HuH-7 (cell line): ENCODE results near the gene CRYZL1.
"Not testable (repeated sequence)": the region's sequence is repeated elsewhere in the genome, so short reads cannot be mapped to it uniquely, and the experiment has no call there.

Experiments used
- DNase-seq: peaks from one replicate; pipeline ENCODE4 v3.0.0; 2011; ENCODE audit warnings: low spot score

Gene CRYZL1

DNA sequence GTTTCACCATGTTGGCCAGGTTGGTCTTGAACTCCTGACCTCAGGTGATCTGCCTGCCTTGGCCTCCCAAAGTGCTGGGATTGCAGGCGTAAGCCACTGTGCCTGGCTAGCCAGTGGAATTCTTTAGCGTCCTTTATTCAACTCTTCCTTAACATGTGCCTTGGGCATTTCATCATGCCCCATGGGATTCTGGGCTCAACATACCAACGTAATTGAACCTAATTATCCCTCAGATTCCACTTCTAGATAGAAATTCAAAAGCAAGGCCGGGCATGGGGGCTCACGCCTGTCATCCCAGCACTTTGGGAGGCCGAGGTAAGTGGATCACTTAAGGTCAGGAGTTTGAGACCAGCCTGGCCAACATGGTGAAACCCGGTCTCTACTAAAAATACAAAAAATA is 15.4 kb downstream of the CRYZL1 start:
- DNase-seq: not testable (repeated sequence)

DNA sequence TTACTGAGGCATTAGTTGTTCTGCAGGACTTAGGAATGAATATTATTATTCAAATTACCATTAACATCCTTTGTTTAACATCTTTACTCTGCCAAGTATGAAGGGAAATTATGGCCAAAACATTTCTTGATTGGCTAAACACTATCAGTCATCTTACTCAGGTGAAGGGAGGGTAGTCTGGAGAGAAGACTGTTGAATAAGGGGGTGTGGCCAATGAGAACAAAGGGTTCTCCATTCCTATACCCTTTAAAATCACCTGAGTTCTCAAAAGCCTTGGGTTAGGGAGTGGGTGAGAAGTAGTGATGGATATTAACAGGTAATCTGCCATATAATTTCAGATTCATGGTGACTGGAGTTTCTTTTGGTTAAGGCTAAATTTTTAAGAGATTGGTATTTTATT is 19.3 kb downstream of the CRYZL1 start:
- DNase-seq: no peak

DNA sequence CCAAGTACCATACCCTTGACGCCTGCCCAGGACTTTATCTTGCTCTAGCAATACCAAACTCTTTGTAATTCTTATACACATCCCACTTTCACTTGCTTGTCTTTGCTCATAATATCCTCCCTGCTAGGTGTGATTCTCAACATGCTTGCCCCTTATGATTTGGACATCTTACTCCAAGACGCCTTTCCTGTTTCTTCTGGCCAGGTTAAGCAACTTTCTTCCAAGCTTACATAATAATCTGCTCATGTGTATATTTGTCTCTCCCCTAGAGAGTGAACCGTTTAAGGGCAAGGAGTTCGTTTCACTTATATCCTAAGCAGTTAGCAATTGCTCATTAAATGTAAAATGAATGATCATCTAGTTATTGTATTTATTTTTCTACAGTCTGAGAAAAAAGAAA is 21.8 kb downstream of the CRYZL1 start:
- DNase-seq: no peak

DNA sequence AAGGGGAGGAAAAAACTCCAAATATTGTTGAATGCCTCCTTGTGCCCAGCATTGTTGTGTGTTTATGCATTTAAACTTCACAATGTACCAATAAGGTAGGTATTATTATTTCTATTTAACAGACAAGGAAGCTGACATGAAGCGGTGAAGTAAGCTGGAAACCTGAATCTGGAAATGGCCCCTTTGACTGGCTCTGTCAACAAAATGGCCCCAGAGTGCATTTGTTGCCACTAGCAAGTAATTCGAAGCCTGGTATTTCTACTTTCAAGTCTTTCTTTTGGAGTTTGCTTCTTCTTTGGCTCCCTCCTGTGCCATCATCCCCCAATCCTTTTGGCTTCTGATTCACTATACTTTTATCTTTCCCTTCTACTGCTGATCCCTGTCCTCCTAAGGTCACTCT is 23.1 kb downstream of the CRYZL1 start:
- DNase-seq: no peak

DNA sequence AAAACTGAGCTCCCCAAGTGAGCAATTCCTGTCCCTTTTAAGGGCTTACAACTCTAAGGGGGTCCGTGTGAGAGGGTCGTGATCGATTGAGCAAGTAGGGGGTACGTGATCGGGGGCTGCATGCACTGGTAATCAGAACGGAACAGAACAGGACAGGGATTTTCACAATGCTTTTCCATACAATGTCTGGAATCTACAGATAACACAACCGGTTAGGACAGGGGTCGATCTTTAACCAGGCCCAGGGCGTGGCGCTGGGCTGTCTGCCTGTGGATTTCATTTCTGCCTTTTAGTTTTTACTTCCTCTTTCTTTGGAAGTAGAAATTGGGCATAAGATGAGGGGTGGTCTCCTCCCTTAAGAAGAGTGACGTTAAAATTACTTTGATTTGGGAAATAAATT is 24.0 kb downstream of the CRYZL1 start:
- DNase-seq: not testable (repeated sequence)

DNA sequence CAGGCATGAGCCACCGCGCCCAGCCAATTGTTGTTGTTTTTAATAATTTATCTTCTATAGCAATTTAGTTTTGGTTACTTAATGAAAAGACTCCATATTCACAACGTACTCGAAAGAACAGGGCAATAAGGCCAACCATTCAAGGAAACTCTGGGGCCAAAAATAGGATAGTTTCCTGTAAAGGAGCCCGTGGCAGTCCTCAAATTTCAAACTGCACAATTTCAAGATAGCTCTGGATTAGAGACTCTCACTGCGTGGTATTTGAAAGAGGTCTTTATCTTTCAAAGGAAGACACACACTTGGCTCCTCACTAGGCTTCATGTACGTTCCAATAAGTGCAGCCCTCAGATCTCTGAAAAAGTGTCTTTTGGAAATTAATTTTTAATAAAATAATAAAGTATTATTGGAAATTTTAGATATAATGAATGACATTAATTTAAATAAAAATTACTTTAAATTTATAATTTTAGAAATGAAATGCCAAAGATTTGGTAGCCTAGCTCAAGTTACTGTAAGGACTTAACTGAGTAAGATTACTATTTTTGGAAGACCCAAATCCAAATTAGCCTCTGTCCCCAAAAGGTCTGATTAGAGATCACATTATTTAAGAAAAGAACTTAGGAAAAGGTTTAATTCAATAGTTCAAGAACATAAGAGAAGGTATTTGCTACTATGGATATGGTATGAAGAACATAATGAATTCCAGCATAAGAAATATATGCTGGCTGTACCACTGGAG is 30.4 kb downstream of the CRYZL1 start:
- no peak for DNase-seq

DNA sequence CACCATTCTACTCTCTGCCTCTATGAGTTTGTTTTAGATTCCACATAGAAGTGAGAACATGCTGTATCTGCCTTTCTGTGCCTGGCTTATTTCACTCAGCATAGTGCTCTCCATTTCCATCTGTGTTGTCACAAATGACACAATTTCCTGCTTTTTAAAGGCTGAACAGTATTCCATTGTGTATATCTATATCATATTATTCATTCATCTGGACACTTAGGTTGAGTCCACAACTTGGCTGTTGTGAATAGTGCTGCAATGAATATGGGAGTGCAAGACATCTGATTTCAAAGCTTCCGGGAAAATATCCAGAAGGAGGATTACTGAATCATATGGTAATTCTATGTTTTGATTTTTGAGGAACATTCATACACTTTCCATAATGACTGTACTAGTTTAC is 33.0 kb downstream of the CRYZL1 start:
- no peak for DNase-seq

DNA sequence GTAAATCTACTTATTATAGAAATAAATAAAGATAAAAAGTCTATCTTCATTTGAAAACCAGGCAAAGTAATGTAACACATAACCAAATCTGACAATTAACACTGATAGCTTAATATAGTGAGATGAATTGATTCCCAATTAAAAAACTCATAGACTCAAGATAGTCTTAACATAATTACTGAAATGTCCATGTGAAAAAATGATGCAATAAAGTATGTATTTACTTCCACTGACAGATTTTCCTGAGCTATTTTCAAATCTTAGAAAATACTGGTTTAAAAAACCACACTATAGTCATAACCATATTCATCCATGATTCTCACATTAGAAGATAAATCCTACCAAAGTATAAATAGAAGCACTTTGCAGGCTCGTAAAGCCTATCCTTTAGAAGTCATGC is 43.5 kb downstream of the CRYZL1 start:
- DNase-seq: no peak

DNA sequence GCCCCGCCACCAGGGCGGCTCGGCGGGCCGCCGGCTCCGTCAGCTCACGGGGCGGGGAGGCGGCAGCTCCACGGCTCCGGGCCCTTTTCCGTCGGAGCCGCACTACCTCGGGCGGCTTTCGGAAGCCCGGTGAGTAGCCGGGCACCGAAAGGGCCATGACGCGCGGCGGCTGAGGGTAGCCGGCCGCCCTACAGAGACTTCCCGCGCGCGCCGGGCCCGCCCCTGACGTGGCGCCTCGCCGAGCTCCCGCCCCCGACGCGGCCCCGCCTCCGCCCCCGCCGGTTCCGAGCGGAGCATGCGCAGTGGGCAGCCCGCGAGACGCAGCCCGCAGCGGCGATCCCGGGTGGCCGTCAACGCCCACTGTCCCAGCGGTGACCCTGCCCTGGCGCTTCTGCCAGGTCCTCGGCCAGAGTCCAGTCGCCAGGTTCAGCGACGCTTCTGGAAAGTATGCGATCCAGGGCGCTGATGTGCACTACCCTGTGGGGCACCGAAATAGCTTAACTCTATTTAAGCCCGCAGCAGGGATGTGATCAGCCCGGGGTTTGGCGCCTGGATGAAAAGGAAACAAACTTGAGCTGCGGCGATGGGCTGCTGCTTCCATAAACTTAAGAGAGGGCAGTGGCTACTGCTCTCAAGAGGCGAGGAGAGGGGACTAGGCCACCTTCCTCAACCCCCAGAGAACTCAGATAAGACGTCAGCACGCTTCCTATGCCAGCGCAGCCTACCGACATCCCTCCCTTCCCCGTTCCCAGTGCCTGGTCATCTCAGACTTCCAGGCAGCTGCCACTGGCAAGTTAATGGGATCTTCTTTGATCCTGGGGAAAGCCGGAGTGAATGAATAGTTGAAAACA is 52.8 kb downstream of the CRYZL1 start, which contains the start of gene DONSON:
Gene DONSON, minus strand, starts transcription at position 200 of the 851 bp plus-strand sequence. Its CDS starts 43 bp downstream, at position 157.
- peak; percentile 88 for DNase-seq

DNA sequence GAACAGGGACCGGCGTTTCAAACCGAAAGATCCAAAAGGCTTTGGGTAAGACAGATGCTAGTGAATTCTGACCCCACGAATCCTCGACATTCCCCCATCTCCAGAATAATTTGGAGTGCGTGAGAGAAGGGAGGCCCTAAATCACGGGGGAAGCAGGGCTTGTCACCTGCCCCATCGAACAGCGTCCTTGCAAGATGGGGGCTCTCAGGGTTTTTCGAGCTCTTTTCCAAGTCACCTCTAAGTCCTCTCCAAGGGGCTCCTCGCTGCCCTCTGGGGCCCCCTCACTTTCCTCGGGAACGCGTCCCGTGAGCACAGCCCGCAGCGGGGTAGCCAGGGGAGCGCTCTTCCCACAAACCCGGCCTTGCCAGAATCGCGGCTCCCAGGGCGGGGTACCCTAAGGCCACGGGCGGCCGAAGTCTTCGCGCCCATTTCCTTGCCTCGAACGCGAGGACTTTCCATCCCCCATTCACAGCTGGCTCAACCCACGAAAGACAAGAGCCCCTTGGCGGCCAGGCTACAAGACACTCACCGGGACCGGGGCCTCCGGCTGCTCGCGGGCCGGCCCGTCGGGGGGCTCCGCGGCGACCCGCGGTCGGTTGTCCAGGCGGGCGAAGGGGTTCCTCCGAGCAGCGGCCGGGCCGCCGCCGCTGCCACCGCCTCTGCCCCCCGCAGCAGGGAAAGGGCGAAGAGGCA is 53.6 kb downstream of the CRYZL1 start:
- DNase-seq: peak; percentile 20

DNA sequence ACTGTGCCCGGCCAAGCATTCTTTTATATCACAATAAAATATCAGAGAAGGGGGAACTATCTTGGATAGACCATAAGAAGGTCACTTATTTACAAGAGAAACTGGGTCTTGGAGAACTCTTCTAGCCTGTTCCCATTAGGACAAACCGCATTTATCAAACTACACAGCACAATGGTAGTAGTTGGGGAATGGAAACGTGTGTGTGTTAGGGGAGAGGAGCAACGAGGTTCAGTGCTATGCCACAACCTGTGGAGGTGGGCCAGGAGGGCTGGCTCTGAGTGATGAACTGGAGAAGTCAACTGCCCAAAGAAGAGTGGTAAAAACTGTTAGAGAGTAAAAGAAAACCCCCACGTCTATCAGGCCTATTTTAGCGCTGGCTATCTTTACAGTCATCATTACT is 54.6 kb downstream of the CRYZL1 start:
- DNase-seq: no peak

DNA sequence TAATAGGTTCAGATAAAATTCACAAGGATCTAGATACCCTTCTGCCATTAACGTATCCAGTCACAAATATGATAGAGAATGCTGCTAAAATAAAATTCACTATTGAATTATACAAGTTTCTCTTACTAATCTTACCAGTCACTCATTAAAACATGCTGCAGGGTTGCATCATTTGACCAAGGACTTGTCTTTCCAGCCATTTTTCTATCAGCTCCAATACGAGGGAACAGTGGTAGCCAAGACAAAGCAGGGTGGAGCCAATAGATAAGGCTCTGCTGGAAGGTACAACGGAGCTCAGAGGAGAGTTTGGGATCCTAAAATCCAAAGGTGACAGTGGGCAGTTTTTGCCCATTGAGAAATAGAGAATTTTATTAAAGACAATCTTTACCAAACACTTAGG is 57.1 kb downstream of the CRYZL1 start:
- no peak for DNase-seq

DNA sequence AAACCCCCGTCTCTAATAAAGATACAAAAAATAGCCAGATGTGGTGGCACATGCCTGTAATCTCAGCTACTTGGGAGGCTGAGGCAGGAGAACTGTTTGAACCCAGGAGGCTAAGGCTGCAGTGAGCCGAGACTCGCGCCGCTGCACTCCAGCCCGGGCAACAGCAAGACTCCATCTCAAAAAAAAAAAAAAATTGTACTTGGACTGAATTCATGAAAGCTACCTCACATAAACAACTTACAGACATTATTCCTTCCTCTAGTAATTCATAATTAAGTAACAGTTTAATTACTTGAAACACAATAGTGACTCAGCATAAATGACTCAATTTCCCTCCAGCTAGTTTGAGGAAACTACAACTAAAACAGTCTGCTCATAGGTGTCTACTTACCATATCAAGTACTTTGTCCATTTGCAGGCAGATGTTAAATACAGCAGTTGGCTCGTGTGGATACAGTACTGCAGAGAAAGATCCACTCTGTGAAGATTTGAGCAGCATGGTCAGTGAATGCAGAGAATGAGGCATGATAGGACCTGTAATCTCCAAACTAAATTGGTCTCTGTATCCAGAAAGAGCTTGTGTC is 62.5 kb downstream of the CRYZL1 start:
- no peak for DNase-seq

DNA sequence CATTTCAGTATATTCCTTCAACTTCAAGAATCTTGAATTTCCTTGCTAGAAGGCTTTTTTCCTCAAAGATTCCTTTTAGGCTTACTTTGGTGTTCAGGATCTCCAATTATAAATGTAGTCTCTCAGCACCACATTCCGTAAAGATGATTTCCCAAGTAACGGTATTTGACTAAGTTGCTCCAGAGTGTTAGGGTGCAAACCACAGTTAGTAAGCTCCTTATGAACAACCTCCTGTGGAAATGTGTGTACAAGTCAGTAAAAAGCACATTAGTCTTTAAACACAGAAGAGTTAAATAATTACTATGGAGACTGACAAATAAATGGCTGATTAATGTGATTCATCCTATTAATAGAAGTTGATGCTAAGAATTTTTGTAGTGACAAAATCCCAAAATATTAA is 63.3 kb downstream of the CRYZL1 start:
- DNase-seq: no peak

DNA sequence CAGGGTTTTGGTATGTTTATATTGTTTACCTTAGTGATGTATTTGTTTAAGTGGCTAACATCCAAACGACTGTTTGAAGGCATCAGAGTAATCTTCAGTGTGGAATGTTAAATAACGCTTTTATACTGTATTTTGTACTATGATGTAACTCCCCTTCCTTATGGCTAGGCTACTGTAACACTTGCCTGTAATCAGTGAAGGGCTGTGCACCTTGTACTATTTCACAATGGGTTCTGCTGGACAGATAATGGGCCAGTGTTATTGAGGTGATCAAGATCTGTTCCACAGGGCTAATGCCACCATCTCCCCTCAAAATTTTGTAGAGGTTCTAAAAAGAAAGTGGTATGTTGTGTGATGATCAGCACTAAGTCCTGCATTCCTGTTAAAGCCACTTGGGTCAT is 64.8 kb downstream of the CRYZL1 start:
- not testable (repeated sequence) for DNase-seq

DNA sequence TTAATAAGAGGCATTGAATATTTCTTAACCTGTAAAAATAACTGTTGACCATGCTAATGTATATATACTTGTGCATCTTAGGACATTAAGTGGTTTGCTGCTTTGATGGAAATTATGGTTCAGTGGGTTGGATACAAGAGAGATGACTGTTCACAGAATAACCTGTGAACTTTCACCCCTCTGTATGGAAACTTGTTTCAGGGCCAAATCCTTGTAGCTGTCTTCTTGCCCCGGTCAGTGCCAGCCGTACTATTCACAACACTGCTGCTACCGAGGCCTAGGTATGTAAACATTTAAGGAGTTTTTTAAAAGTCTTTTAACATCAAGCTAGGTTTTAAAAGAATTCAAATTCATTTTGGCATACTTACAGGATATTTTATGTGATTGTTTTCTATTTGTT is 69.2 kb downstream of the CRYZL1 start:
- no peak for DNase-seq

DNA sequence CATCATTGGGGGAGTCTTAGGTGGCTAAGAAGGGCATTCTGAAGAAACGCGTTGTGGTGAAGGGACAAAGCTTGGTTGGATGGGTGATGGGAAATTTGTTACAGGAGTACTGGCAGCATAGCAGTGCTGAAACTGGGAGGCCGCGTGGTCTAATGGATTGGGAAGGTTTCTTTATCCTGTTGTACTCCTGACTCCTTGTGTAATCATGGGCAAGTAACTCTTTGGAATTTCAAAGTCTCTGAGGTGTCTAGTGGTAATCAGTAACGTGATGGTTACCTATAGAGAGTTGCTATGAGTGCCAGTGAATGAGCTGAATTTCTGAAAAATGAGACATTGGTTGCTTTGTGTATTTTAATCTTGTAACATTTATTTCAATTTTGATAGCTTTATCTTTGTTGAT is 71.5 kb downstream of the CRYZL1 start:
- DNase-seq: no peak

DNA sequence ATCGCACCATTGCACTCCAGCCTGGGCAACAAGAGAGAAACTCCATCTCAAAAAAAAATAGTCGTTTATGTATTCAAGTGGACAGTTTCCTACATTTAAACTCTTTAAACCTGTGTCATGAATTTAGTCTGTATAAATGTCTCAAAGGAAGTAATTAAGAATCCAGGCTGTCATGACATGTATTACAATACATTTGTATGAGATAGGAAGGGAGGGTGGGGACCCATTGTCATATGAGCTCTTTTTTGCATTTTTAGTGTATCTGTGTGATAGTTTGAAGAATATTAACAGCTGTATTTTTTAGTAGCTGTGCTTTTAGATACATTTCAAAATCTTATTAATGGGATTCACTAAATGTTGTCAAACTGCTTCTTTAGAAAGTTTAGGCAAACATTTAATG is 73.1 kb downstream of the CRYZL1 start:
- no peak for DNase-seq

DNA sequence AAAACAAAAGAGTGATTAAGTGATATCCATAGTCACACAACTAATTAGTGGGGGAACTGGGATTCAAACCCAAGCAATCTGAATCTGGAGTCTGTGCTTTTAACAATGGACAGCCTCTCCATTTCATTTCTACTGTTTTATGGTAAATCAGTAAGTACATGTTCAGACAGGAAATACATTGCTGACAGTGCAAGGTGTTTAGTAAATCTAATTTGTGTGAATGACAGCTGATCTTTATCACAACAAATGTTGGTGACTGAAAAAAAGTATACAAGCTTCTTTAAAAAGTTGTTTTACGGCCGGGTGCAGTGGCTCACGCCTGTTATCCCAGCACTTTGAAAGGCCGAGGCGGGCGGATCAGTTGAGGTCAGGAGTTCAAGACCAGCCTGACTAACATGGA is 73.6 kb downstream of the CRYZL1 start:
- DNase-seq: no peak

DNA sequence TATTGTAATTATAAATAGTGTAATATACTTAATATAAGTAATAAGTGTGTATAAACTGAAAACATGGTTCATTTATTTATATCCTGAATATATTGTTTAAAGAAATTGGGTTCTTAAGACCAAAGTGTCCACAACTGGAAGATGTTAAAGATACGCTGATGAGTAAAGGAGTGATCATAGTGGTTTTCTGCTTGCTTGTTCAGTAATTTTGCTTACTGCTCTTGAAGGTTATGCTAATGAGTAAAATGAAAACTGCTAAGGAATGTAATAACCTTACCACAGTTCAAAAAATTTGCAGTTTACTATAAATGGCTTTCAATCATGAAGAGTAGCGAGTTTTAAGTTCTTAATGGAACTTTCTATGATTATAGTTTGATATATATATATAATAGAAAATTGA is 75.0 kb downstream of the CRYZL1 start:
- no peak for DNase-seq

DNA sequence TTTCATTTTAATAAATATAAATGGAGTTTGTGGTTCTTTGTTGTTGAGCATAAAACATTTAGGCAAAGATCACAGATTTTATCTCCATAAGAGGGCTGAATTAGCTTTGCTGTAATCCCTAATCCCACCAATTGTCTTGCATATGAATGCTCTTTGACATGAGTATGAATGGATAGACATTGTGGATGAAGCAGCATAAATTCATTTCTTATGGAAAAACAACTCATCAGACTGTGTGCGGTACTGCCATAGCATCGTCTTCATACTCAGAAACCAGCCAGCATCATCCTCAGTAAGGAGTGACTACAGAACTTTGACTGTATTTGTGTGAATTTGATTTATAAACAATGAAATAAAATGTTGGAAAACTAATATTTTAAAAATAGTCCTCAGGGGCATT is 79.2 kb downstream of the CRYZL1 start:
- DNase-seq: no peak

DNA sequence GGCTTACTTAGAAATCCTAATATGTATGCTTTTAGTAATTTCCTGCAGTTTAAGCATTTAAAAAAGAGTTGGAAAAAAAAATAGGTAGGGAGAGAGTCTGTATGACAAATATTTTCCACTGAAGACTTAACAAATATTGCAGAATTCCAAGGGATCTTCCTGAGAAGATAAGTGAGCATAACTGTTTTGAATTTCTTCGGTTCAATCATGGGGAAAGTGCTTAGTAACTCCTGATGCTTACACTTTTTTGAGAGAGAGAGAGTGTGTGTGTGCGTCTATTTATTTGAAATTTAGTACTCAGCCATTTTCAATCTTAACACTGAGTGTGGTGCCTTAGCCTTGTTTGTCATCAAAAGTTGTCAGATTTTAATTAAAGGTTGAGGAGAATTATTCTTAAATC is 80.2 kb downstream of the CRYZL1 start:
- DNase-seq: no peak

DNA sequence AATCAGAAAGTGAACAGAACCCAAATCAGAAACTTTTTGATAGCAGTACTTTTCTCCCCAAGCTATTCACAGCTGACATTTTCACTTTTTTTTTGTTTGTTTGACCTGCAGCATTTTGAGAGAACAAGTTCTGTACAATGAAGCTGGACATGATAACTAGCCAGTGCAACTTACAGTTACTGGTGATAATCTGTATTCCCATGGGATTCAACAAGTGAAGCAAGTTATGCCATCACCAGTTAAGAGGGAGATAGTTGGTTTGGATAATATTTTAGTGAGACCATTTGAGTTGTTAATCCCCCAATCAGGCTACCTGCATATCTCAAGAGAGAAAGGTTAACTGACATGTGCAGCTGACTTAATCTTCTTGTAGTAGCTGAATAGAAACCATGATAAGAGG is 80.6 kb downstream of the CRYZL1 start:
- no peak for DNase-seq
